CD1c-positive myeloid dendritic cell (primary cell): ENCODE data around the gene F5.
"Not testable (repeated sequence)": the region's sequence is repeated elsewhere in the genome, so short reads cannot be mapped to it uniquely, and the experiment has no call there.

ENCODE experiments used
- DNase-seq: peaks from one replicate; pipeline ENCODE4 v3.0.0-alpha.2; 2016; ENCODE audit errors: extremely low spot score

Gene F5

DNA sequence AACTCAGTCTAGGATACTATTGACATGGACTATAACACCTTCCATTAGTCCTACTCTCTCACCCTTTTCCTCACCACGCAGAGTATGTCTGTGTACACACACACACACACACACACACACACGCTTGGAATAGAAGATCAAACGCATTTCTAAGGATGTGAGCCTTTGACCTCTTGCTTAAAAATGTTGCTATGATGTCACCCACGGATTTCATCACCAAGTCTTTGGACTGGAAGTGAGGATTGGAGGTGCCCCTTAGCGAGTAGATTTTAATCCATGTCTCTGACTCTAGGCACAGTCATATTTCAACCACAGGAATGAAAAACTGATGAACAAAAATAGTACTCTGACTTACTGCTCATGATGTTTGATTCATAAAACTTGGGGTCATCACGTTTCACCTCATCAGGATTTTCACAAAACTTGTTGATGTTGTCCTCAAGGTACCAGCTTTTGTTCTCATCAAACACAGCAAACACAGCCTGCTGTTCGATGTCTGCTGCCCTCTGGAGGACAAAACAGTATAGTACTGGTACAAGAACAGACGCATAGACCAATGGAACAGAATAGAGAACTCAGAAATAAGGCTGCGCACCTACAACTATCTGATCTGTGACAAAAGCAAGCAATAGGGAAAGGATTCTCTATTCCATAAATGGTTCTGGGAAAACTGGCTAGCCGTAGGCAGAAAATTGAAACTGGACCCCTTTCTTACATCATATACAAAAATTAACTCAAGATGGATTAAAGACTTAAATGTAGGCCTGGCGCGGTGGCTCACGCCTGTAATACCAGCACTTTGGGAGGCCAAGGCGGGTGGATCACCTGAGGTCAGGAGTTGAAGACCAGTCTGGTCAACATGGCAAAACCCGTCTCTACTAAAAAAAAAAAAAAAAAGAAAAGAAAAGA is 39.9 kb downstream of the F5 start:
- DNase-seq = peak; percentile 80

DNA sequence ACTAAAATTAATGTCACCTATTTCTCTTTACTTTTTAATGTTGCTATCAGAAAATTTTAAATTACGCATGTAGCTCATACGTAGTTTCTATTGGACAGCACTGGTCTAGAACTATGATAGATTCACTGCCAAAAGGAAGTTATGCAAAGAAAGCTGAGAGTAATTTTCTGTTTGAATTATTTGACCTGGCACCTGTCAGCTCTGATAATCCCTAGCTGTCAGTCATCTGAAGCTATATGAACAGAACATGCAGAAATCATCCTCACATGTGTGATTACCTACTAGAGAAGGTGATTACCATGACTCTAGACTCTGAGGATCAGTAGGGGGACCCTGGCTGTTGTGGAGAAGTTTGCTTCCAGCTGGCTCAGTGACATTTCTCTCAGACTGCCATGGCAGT is 40.8 kb downstream of the F5 start:
- DNase-seq = no peak

DNA sequence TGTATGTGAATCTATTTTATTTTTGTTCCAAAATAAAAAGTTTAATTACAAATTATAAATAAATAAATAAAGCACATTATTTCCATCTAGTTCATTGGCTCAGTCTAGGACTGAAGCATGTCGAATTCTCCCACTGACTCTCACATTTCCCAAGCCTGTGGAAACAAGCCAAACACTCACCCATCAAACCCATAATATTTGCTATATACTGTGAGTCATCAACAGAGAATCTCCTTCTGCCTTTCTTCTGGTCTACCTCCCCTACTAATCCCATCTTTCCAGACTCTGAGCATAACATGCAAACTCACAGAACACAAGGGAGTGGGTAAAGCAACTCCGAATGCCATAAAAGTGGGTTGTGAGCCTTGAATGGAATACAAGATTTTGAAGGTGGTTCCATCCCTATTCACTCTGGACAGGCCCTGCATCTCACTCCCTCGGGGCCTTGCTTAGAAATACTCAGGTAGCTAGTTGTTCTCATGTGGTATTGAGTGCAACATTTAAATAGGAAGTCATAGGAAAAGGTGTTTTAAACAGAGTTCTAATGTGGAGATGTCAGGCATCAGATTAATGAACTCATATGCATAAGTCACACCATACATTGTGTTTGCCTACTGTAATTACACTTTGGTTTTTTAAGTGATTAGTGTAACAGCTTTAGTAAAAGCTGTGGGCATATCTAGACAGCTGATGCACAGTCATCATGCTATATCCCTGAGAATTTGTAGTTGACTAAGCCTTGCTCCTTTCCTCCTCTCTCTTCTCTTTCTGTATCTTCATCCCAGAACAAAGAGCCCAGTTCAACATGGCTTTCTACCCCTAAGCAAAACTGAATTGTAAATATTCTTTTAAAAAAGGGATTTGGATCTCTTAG is 47.0 kb downstream of the F5 start:
- DNase-seq = no peak

DNA sequence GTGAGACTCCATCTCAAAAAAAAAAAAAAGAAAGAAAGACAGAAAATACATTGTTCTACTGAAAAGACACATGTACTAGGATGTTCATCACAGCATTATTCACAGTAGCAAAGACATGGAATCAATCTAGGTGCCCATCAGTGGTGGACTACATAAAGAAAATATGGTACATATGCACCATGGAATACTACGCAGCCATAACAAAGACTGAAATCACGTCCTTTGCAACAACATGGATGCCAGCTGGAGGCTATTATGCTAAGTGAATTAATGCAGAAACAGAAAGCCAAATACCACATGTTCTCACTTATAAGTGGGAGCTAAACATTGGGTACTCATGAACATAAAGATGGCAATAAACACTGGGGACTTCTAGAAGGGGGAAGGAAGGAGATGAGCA is 51.6 kb downstream of the F5 start:
- no peak for DNase-seq

DNA sequence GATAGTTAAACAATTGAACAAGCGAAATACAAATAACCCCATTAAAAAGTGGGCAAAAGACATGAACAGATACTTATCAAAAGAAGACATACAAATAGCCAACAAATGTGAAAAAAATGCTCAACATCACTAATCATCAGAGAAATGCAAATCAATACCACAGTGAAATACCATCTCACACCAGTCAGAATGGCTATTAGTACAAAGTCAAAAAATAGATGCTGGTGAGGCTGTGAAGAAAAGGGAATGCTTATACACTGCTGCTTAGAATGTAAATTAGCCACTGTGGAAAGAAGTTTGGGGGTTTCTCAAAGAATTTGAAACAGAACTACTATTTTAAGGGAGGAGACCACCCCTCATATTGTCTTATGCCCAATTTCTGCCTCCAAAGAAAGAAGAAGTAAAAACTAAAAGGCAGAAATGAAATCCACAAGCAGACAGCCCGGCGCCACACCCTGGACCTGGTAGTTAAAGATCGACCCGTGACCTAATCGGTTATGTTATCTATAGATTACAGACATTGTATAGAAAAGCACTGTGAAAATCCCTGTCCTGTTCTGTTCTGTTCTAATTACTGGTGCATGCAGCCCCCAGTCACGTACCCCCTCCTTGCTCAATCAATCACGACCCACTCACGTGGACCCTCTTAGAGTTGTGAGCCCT is 52.6 kb downstream of the F5 start:
- DNase-seq = not testable (repeated sequence)

DNA sequence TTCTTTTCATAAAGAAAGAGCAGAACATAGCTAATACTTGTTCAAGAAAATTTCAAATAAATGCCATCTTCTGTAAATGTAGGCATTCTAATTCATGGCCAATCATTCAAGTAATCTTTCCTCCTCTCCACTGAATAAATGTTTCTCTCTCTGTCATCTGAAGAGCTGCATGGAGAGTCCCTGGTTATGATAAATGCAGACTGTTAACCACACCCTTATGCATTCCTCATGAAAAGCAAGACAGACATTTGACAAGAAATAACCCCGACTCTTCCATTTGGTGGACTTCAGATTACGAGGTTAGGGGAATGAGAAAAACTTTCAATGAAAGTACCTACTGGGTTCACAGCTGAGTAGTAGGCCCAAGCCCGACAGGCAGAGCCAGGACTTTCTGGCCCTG is 55.8 kb downstream of the F5 start:
- no peak for DNase-seq

DNA sequence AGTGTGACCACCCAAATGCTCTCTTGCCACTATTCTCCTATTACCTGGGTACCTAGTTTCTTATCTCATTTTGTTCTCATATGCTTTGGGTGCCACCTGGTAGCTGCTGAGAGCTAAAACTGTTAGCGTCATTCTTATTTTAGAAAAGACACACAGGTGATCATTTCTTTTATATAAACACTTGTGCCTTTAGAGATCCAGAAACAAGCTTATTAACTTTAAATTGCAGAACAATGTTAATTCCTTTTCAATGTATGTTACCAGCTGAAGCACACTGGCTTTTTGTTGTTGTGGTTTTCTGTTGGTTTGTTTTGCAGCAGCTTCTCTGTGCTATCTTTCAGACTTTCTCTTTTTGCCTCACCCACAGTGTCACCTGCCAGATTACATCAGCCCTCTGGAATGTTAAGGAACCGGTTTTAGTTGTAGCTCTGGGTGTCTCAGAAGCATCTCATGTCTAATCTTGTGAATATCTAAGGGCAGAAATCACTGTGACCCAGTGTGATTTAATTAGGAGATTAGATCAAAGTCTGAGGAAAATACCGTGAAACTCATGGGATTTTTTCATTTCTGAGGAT is 57.1 kb downstream of the F5 start:
- DNase-seq = no peak

DNA sequence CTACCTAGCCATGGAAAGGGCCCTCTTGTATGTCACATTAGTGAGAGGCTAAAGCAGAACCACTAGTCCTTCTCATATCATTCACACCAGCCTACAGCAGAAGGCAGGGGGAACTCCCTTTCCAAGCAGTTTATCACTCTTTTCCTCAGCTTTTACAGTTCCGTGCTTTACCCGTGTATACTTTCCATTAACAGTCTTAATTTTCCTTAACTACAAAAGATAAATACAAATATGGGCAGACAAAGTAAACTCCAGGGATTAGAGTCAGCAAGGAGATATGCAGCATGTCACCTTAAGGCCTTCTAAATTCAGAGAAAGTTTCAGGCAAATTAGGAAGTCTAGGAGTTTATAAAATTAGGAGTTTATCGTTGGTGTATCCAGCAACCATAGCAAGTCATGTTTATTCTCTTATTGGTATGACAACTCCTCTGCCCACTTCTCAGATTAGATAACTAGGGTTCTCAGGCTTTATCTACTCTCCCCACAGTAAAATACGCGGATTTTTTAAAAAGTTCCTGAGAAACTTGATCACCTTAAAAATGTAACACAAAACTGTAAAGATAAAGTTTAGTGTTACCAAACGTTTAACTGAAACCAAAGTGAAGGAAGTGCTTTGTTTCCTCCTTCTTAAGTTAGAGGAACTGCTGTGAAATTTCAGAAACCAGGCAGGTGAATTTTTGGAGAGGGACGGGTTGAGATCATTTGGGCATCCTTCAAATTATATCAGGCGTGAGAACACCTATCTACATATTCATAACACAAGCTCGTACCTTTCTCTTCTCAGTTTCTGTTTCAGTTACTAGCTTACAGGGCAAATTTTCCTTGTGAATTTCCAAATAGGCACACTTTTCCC is 57.8 kb downstream of the F5 start:
- peak; percentile 5 for DNase-seq

DNA sequence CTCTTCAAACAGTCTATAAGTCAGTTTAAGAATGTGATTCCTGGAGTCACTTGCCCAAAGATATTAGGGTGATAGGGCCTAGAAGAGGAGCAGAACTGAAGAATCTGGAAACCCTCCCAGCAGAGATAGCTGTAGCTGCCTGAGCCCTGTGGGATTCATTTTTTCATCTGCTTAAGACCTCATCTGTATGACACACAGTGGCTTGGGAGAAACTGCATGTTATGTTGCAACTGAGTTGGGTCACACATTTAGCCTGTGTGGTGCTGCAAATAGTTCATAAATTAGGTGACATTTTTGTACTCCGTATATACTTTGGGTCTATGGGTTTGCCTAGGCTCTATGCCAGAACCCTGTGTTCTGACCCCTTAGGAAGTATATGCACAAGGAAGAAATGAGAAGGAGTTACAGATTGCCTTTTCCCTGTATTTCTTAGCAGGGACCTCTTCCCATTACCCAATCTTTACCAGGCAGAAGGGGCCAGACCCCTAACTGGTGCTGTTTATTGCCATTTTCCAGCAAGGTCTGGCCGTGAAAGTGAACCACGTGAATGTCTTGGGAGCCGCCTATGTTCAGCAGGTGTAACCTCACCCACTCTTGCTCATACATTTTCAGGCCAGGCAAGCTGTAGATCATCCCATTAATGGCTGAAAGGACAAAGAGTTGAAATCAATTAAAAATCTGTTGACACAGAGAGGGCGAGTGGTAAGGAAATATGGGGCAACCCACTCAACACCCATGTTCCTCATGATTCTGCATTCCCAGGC is 58.6 kb downstream of the F5 start:
- no peak for DNase-seq

DNA sequence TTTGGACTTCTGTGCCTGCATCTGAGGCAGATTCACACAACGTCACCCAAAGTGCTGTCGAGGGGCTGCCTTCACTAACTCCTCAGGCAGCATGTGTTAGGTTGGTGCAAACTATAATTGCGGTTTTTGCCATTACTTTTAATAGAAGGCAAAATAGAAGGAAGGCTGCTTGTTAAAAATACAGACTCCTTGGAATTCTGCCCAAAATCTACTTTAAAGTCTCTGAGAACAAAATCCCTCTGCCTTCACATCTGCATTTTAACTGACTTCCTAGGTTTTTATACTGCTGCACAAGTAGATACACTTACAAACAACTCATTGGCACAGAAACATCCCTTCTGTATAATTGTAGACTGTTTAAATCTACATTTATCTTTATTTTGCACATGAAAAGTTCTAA is 59.3 kb downstream of the F5 start:
- no peak for DNase-seq

DNA sequence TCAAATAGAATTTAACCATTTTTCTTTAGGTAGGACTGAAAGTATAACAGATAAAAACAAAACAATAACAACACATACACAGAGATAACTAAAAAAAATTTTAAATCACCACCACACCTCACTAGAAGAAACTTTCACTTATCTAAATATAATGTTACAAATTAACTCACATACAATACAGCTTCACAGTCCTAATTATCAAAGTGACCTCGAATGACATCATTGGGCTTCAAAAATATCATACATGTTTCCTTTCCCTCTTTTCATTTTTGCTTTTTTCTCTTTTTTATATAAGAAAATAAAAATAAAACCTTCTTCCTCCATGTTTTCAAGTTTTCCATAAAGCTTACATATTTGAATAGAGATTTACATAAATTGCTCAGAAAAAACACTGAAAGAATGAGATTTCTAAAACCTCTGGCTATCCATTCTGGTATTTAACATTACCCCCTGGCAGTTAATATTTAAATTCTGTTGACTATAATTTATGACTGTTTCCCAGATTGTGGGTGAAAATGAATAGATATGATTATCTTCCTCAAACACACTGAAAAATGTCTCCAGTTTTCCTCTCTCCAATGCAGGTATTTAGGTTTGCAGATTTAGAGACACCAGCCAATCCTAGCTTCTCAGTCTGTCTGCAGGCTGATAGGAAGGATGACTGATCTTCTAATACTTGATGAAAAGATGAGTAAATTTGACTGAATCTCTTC is 60.0 kb downstream of the F5 start:
- DNase-seq = no peak

DNA sequence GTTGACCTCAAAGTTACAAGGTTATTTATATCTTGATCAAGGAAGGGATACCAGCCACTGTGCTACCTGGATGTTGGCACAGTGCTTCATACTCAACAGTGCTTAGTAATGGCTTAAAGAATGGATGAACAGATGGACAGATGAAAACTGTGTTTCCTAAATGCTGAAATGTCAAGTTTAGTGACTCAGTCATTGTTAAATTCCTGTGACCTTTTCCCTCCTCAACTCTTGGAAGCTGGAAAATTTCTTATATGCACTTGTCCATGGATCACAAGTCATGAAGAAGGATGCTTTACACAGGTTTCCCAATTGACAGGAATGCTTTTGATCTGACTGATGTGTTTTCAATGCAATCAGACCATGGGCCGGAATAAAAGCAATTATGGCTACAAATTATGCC is 60.9 kb downstream of the F5 start:
- no peak for DNase-seq

DNA sequence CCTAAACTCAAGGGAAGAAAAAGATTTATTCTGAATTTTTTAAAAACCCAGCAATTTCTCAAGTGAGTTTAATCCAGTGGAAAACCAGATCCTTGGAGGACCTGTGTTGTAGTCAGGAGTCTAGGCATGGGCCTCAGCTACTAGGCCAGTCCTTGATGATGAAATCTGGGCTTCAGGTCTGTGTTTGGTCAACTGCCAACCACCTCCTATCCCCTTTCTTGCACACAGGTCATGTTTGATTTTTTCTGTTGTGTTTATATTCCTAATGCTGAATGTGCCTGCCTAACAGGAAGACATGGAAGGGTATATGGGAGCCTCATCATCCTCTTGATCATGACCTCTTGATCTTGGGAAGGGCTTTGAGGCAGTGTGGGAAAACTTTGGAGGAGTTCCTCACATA is 62.4 kb downstream of the F5 start:
- no peak for DNase-seq

DNA sequence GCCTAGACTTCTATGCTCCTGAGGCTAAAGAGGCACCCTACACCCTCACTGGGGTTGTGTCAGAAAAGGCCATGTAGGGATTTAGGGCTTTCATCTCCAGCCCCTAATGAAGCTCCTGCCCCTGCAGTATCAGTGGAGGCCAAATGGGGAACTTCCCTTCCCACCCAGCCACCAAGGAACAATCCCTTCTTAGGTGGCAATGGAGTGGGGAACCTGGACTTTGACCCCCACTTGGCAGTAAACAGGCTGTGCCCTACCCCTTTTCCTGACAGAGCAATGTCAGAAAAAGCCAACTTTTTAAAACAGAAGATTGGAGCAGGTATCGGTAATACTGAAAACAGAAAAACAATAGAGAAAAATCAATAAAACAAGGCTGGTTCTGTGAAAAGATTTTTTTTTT is 65.1 kb downstream of the F5 start:
- no peak for DNase-seq

DNA sequence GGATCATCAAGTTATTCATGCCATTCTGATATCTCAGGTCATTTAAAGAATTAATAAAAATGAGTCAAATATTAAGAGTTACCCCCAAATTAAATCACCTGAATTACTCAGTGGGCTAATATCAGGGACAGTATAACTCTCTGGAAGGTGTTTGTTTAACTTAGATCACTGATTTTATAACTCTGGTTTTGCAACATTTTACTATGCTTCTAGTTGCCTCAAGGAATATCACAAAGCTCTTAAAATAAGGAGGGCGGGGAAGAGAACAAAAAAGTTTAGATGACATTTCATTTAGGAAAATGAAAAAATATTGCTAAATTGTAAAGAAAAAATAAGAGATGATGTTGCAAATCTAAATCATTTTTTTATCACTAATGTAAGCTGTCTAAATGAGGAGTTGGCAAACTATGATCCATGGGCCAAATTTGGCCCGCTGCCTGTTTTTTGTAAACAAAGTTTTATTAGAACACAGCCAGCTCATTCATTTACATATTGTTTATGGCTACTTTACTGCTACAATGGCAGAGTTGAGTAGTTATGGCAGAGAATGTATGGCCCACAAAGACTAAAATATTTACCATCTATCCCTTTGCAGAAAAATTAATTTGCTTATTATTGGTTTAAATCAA is 68.6 kb downstream of the F5 start:
- DNase-seq = no peak

DNA sequence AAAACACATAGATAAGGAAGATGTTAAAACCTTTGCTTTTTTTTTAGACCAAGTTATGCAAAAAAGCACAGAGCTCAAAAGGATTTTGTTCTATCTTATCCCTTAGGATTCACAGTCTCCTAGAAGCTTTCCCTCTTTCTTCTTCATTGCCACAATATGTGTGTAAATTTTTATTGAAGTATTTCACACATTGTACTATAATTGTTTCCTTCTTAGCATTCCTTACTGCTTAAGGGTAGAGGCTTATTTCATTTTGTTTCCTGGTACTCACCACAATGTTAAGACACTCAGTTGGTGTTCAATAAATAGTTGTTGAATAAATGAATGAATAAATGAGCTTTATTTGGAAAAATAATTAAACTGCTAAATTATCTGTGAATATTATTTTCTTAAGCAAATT is 70.6 kb downstream of the F5 start:
- no peak for DNase-seq

DNA sequence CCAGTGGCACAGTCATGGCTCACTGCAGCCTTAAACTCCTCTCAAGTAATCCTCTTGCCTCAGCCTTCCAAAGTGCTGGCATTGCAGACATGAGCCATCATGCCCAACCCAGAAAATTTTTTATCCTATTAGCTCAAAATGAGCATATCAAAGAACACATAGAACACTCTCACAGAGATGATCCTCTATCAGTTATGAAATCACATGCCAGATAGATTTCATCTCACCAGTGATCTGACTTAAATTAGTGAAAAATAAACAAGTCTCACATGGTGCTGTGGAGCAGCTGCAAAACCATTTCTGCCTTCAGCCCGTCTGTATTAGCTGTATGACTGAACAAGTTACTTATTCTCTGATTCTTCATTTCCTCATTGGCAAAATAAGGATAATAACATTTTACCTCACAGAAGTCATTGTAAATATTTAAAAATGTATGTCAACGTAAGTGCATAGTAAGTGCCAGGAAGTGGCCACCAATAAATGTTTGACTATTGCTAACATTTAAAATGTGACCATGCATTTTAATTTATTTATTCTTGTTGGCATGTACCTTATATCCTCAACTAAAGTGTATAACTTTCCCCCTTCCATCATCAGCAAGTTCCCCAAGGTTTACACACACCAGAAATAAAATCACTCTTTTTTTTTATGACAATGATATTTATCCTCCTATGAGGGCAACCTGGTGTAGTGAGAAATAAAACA is 71.6 kb downstream of the F5 start:
- no peak for DNase-seq

DNA sequence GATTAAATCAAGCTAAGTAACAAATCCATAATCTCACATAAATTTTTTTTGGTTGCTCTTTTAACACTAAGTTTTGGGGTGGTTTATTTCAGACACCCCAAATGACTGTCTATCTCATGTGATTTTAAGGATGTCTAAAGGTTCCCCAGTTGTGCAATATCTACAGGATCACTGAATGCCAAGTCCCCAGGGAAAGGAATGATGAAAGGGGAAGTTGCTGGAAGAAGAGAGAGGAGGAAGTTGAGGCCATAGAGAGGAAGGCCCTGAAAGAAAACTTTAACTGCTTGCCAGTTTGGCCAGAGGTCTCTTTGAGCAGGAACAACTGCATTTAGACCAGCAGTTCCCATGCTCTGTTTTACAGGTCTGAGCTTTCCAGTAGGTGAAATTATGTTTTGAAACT is 73.1 kb downstream of the F5 start:
- DNase-seq = peak; percentile 32
